Activated B cell treated with CpG ODN at 0.5 μM for 24 hours (primary cell): ENCODE data around the gene SLC26A11. TPM values are rescaled to one million over a fixed set of nuclear protein-coding genes. Genes with fewer than 3 reads are reported as not detected.

Experiments
- ATAC-seq: fragments of 200-7000 bp; cut with Tn5 transposase; one replicate; pipeline ENCODE4 v1.10.0; 2021; ENCODE audit warnings: low read depth, mild to moderate bottlenecking, moderate library complexity
- CTCF ChIA-PET: fragments of 350-600 bp; sonication (Branson Sonifier 250); formaldehyde crosslinking; loops from one replicate; lab custom pipeline; 2021; ENCODE audit warnings: antibody characterized with exemption; lab: Charles Lee
- POLR2A ChIA-PET: fragments of 350-600 bp; sonication (Branson Sonifier 250); formaldehyde crosslinking; loops from one replicate; lab custom pipeline; 2021; ENCODE audit warnings: antibody characterized with exemption; lab: Charles Lee
- DNase-seq: peaks from one replicate; pipeline ENCODE4 v3.0.0; 2022
- H3K27ac Mint-ChIP-seq: one replicate; pipeline ENCODE4 v1.8.0; 2020; ENCODE audit warnings: mixed read lengths
- H3K27me3 Mint-ChIP-seq: one replicate; pipeline ENCODE4 v1.8.0; 2021; ENCODE audit warnings: mixed read lengths
- H3K36me3 Mint-ChIP-seq: one replicate; pipeline ENCODE4 v1.8.0; 2021; ENCODE audit warnings: low read depth, mixed read lengths
- H3K4me1 Mint-ChIP-seq: one replicate; pipeline ENCODE4 v1.8.0; 2021; ENCODE audit warnings: mixed read lengths
- H3K4me3 Mint-ChIP-seq: one replicate; pipeline ENCODE4 v1.8.0; 2020; ENCODE audit warnings: mild to moderate bottlenecking, mixed read lengths
- H3K9me3 Mint-ChIP-seq: one replicate; pipeline ENCODE4 v1.8.0; 2020; ENCODE audit warnings: mixed read lengths
- CTCF ChIP-seq: fragments of 200-600 bp; IDR thresholded peaks from one replicate; pipeline ENCODE4 v1.8.0; 2022; ENCODE audit warnings: antibody characterized with exemption, mild to moderate bottlenecking
- intact Hi-C: fragments of 100-400 bp; cut with micrococcal nuclease; formaldehyde crosslinking; loops from one replicate; pipeline ENCODE4 v1.15.1; 2024
- total RNA-seq: library from RNA; stranded (reverse); gene quantifications from 2 replicates; pipeline ENCODE4 v1.2.3, GENCODE V29; 2022

Gene SLC26A11
- total RNA-seq, 1 donor from 2014 or later, result 8.4 TPM

- Mint-ChIP-seq H3K27me3 (no peaks in the 10 kb centered on the region), H3K27ac (peak overlapping the region; percentile 94), H3K4me1 (peaks cover 63% of the 10 kb centered on the region), H3K9me3 (no peaks in the 10 kb centered on the region), H3K4me3 (peak overlapping the region; percentile 89), H3K36me3 (peaks cover 4% of the 10 kb centered on the region)
- TF ChIP-seq CTCF, result no peak
- intact Hi-C loops, result loop anchor here (5.0 to 10.0 kb wide), 4 partner anchors 157 to 978 kb away; partner anchors contain the start of genes CEP131, GAA, NDUFAF8 and TEPSIN
- ChIA-PET CTCF (no interaction called here), POLR2A (interaction anchor here (0.6 to 1.0 kb wide), 3 partner anchors 13 to 1567 kb away, joined by 3 to 9 read pairs (median 3); no protein-coding TSS in a partner anchor)
- DNase-seq (no peak), ATAC-seq (no peak)
These were observed 39.3 kb downstream of the SLC26A11 start for GRCh38 chr17:80259457-80260068.

- Mint-ChIP-seq H3K27me3 (no peaks in the 10 kb centered on the region), H3K36me3 (peaks cover 7% of the 10 kb centered on the region), H3K27ac (peak overlapping the region; percentile 94), H3K9me3 (no peaks in the 10 kb centered on the region), H3K4me1 (peaks cover 63% of the 10 kb centered on the region), H3K4me3 (peak overlapping the region; percentile 89)
- intact Hi-C loops, result loop anchor here (5.0 kb wide), 3 partner anchors 158 to 977 kb away; partner anchors contain the start of genes CEP131, GAA, NDUFAF8 and TEPSIN
- TF ChIP-seq CTCF, result no peak
- DNase-seq, result peak; percentile 76
- CTCF ChIA-PET, result no interaction called here
- ATAC-seq, result peak; percentile 59
- POLR2A ChIA-PET, result interaction anchor here (1.0 kb wide), 1 partner anchor 40 kb away, joined by 5 read pairs; the partner anchor contains the start of genes SGSH and SLC26A11
These were observed 39.9 kb downstream of the SLC26A11 start for GRCh38 chr17:80260069-80260535.

- ChIA-PET CTCF (no interaction called here), POLR2A (interaction anchor here (1.0 kb wide), 1 partner anchor 41 kb away, joined by 5 read pairs; the partner anchor contains the start of genes SGSH and SLC26A11)
- peak; percentile 67 for DNase-seq
- intact Hi-C loops, result loop anchor here (5.0 kb wide), 3 partner anchors 158 to 977 kb away; partner anchors contain the start of genes CEP131, GAA, NDUFAF8 and TEPSIN
- Mint-ChIP-seq H3K27me3 (no peaks in the 10 kb centered on the region), H3K36me3 (peaks cover 10% of the 10 kb centered on the region), H3K27ac (peak within 1 kb of the TSS; percentile 94), H3K4me3 (peak within 1 kb of the TSS; percentile 89), H3K4me1 (peaks cover 66% of the 10 kb centered on the region), H3K9me3 (no peaks in the 10 kb centered on the region)
- ATAC-seq, result peak; percentile 38
- no peak for TF ChIP-seq CTCF
These were observed 40.5 kb downstream of the SLC26A11 start, which contains the start of gene RNF213 for GRCh38 chr17:80260791-80261158. Gene RNF213 (plus strand): TSS chr17:80260852. CDS start chr17:80263682, 2,830 bp downstream.

GRCh38 chr17:80261159-80261894, 41.1 kb downstream of the SLC26A11 start:
- Mint-ChIP-seq H3K9me3 (no peaks in the 10 kb centered on the region), H3K4me3 (peak overlapping the region; percentile 82), H3K36me3 (peaks cover 14% of the 10 kb centered on the region), H3K27me3 (no peaks in the 10 kb centered on the region), H3K4me1 (peaks cover 69% of the 10 kb centered on the region), H3K27ac (peak overlapping the region; percentile 90)
- DNase-seq (peak; percentile 54), ATAC-seq (peak; percentile 2)
- CTCF ChIA-PET, result no interaction called here
- POLR2A ChIA-PET, result interaction anchor here (1.0 to 1.1 kb wide), 2 partner anchors 41 to 113 kb away, joined by 4 to 5 read pairs; partner anchors contain the start of genes SGSH and SLC26A11
- intact Hi-C loops, result loop anchor here (5.0 kb wide), 3 partner anchors 159 to 976 kb away; partner anchors contain the start of genes CEP131, GAA, NDUFAF8 and TEPSIN
- no peak for TF ChIP-seq CTCF
